Tibial nerve (tissue), 4 donors: Measurements from ENCODE around the gene SDSL. TPM values are rescaled to one million over a fixed set of nuclear protein-coding genes. Genes with fewer than 3 reads are reported as not detected.
A peak's percentile ranks its signal among the peaks of the same experiment; 100 is the strongest.

Experiments
- DNase-seq, 2 donors: peaks; one replicate each; pipeline ENCODE4 v3.0.0-alpha.2; 2019; ENCODE audit warnings: low spot score in 2 of 2
- H3K27ac ChIP-seq, 4 donors: fragments of 200-600 bp; sonication (generic) in 3 of 4; one replicate each; pipeline ENCODE4 v1.5.1; 2017 to 2019; ENCODE audit warnings: mild to moderate bottlenecking in 1 of 4
- H3K27me3 ChIP-seq, 2 donors: fragments of 200-600 bp; sonication (generic) in 1 of 2; one replicate each; pipeline versions ENCODE4 v1.5.1 to v1.6.0; 2017 to 2019
- H3K36me3 ChIP-seq, 3 donors: fragments of 200-600 bp; sonication (generic); one replicate each; pipeline ENCODE4 v1.5.1; 2018 to 2019
- H3K4me1 ChIP-seq, 4 donors: fragments of 200-600 bp; sonication (generic) in 3 of 4; one replicate each; pipeline ENCODE4 v1.5.1; 2017 to 2019
- H3K4me3 ChIP-seq, 4 donors: fragments of 200-600 bp; sonication (generic) in 3 of 4; one replicate each; pipeline ENCODE4 v1.5.1; 2017 to 2019; ENCODE audit warnings: mild to moderate bottlenecking in 1 of 4, moderate library complexity in 1 of 4
- H3K9me3 ChIP-seq, 4 donors: fragments of 200-600 bp; sonication (generic) in 3 of 4; one replicate each; pipeline ENCODE4 v1.5.1; 2017 to 2019
- EP300 ChIP-seq, 2 donors: sonication (generic); formaldehyde crosslinking; IDR thresholded peaks; one replicate each; pipeline ENCODE4 v1.6.1; 2017; ENCODE audit warnings: antibody characterized with exemption in 2 of 2, mild to moderate bottlenecking in 1 of 2
- POLR2A ChIP-seq, 2 donors: fragments of 450-650 bp; IDR thresholded peaks; one replicate each; pipeline ENCODE4 v1.6.1; 2017; ENCODE audit warnings: antibody characterized with exemption in 2 of 2, mild to moderate bottlenecking in 2 of 2, moderate library complexity in 2 of 2
- WGBS, 2 donors: methylation state at CpG; one replicate each; pipeline ENCODE4 v1.1.5; 2018; 5-methylcytosine and 5-hydroxymethylcytosine counted together
- total RNA-seq, 4 donors: library from RNA; depleted of rRNA; stranded (reverse); fragments of >200 nt; gene quantifications; one replicate each; pipeline ENCODE4 v1.1.0, GENCODE V29; 2016
- TF ChIP-seq, protein P1 (sequence below), 5 experiments: fragments of 200-600 bp in 3 of 5; fragments of 450-650 bp in 2 of 5; sonication (generic) in 3 of 5; IDR thresholded peaks; one replicate each; pipeline ENCODE4 v1.5.1; 2016 to 2019; ENCODE audit warnings: antibody characterized with exemption in 5 of 5, mild to moderate bottlenecking in 3 of 5, moderate library complexity in 2 of 5

SDSL gene
- total RNA-seq, 4 donors from 2014 or later, result 1.9 to 3.0 (median 2.3) TPM

DNA sequence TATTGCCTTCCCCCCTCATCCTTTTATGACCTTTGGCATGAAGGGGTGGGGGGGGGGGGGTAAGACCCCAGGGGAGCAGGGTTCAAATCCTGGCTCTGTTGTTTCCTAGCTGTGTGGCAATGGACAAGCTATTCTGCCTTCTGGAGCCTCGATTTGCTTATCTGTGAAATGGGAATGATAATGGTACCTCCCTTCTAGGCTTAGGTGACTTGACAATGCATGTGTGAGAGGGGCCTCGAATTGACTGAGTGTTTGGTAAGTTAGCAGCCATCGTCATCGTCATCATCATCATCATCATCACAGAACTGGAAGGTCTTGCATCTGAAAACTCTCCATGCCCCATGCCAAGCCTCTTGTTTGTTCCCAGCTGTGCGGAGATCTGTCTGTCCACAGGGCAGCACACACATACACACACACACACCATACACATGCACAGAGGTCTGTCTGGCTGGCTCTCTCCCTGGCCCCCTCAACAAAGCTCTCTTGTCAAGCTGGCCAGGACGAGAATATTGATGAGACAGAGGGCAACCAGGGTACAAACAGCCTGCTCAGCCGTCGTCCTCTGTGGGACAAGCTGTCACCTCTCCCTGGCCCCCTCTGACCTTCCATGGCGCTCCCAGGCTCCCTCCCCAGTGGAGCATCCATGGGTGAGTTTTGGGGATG lies 12.6 kb upstream of the SDSL start:
- Histone ChIP-seq H3K4me3 (no peak overlapping the region), H3K4me1 (no peaks in the 10 kb centered on the region), H3K27me3 (no peaks in the 10 kb centered on the region), H3K36me3 (no peaks in the 10 kb centered on the region), H3K9me3 (no peaks in the 10 kb centered on the region), H3K27ac (no peak overlapping the region)
- WGBS, 2 donors, result 49 to 75% methylated on average over 7 to 9 of the region's 9 CpGs
- DNase-seq, result no peak
- TF ChIP-seq, protein P1, sequence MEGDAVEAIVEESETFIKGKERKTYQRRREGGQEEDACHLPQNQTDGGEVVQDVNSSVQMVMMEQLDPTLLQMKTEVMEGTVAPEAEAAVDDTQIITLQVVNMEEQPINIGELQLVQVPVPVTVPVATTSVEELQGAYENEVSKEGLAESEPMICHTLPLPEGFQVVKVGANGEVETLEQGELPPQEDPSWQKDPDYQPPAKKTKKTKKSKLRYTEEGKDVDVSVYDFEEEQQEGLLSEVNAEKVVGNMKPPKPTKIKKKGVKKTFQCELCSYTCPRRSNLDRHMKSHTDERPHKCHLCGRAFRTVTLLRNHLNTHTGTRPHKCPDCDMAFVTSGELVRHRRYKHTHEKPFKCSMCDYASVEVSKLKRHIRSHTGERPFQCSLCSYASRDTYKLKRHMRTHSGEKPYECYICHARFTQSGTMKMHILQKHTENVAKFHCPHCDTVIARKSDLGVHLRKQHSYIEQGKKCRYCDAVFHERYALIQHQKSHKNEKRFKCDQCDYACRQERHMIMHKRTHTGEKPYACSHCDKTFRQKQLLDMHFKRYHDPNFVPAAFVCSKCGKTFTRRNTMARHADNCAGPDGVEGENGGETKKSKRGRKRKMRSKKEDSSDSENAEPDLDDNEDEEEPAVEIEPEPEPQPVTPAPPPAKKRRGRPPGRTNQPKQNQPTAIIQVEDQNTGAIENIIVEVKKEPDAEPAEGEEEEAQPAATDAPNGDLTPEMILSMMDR (IDR thresholded peaks at IDR 0.05), result no peak
- no peak for TF ChIP-seq POLR2A (IDR thresholded peaks at IDR 0.05)
- no peak for TF ChIP-seq EP300 (IDR thresholded peaks at IDR 0.05)

DNA sequence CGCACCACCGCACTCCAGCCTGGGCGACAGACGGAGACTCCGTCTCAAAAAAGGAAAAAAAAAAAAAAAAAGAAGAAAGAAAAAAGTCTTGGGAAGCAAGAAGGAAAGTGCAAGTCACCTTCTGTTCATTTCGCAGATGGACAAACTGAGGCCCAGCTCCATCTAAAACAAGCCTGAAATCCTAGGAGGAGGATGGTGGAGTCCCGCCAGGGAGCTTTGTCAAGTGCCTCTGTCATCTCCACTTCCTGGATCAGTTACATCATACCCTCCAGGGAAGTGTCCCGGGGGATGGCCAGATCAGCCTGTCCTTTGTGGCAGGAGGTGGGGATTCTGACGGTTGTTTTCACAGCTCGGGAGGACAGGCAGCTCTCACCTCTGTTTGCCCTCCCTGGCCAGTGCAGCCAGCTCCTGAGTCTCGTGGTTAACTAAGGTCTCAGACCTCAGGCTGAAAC lies 8.7 kb upstream of the SDSL start:
- H3K4me3 ChIP-seq, result no peak overlapping the region
- 55 to 59% methylated on average over 11 of the region's 11 CpGs for WGBS, 2 donors

DNA sequence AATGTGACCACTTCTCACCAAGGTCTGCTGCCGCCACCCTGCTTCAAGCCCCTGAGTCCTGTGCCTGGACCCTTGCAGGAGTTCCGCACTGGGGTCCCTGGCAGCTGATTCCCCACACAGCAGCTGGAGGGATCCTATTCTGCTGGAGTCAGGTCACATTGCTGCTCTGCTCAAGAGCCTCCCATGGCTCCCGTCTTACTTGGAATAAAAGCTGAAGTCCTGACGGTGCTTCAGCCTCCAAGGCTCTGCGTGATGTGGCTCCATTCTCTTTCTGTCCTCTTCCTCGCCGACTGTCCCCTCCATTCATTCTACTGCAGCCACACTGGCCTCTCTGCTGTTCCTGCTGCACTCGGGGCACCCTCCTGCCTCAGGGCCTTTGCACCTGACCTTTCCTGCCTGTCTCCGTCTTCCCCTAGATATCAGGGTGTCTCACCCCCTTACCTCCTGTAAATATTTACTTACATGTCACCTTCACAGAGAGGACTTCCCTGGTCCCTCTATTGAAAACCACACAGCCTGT lies 7.6 kb upstream of the SDSL start:
- no peak for DNase-seq
- WGBS, 2 donors, result 82 to 85% methylated on average over 9 of the region's 9 CpGs
- no peaks in the 10 kb centered on the region for H3K4me1 ChIP-seq
- H3K27ac ChIP-seq, result no peak overlapping the region
- TF ChIP-seq, protein P1 (IDR thresholded peaks at IDR 0.05), result no peak
- TF ChIP-seq POLR2A (IDR thresholded peaks at IDR 0.05), result no peak
- TF ChIP-seq EP300 (IDR thresholded peaks at IDR 0.05), result no peak
- H3K9me3 ChIP-seq, result no peaks in the 10 kb centered on the region
- no peaks in the 10 kb centered on the region for H3K36me3 ChIP-seq
- H3K27me3 ChIP-seq, result no peaks in the 10 kb centered on the region
- no peak overlapping the region for H3K4me3 ChIP-seq

More for the DNA sequence above, 8.7 kb upstream of the SDSL start:
- TF ChIP-seq POLR2A (IDR thresholded peaks at IDR 0.05) (no peak), EP300 (IDR thresholded peaks at IDR 0.05) (no peak)
- TF ChIP-seq, protein P1 (IDR thresholded peaks at IDR 0.05), result no peak
- H3K4me1 ChIP-seq, result no peaks in the 10 kb centered on the region
- H3K9me3 ChIP-seq, result no peaks in the 10 kb centered on the region
- DNase-seq, result no peak
- H3K36me3 ChIP-seq, result no peaks in the 10 kb centered on the region
- no peaks in the 10 kb centered on the region for H3K27me3 ChIP-seq
- H3K27ac ChIP-seq, result no peak overlapping the region

DNA sequence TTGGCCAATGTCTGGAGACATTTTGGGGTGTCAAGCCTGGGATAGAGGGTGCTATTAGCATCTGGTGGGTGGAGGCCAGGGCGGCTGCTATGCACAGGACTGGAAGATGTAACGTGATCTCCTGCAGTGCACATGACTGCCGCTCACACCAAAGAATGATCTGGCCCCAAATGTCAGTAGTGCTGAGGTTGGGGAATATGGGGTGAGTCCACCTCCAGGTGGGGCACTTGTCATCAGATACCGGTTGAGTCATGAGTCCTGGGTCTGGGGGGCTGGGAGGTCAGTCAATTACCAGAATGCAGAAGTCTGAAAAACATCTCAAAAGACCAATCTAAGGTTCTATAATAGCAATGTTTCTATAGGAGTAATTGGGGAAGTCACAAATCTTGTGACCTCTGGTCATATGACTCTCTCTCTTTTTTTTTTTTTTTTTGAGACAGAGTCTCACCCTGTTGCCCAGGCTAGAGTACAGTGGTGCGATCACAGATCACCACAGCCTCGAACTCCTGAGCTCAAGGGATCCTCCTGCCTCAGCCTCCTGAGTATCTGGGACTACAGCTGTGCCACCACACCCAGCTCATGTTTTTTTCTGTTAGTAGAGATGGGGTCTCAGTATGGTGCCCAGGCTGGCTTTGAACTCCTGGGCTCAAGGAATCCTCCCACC lies 6.0 kb upstream of the SDSL start:
- Histone ChIP-seq H3K4me3 (no peak overlapping the region), H3K27ac (peak overlapping the region in 2 of 4 donors; percentile 26 to 34)

More for the DNA sequence above, 6.0 kb upstream of the SDSL start:
- WGBS, 2 donors, result 36 to 43% methylated on average over 6 of the region's 6 CpGs
- Histone ChIP-seq H3K27me3 (no peaks in the 10 kb centered on the region), H3K4me1 (no peaks in the 10 kb centered on the region), H3K36me3 (no peaks in the 10 kb centered on the region), H3K9me3 (no peaks in the 10 kb centered on the region)
- DNase-seq, result peak in 1 of 2 donors; percentile 47
- TF ChIP-seq EP300 (IDR thresholded peaks at IDR 0.05), result peak in 1 of 2 donors; percentile 21
- TF ChIP-seq, protein P1 (IDR thresholded peaks at IDR 0.05), result no peak
